HCT116 (cell line): ENCODE results near the gene XAF1. TPM values are rescaled to one million over a fixed set of nuclear protein-coding genes. Genes with fewer than 3 reads are reported as not detected.

Experiments
- ATAC-seq: fragments of 200-7000 bp; cut with Tn5 transposase; 2 replicates; pipeline ENCODE4 v1.9.1; 2020; ENCODE audit warnings: mild to moderate bottlenecking, moderate library complexity
- BruUV-seq: library from RNA; stranded (reverse); fragments of 400-500 nt; replicated peaks from 2 replicates; lab custom pipeline; 2021; lab: Mats Ljungman, UMichigan
- CTCF ChIA-PET: fragments of 300-600 bp; sonication (Branson Sonifier 250); formaldehyde crosslinking; loops from one replicate; lab custom pipeline; 2021; ENCODE audit warnings: antibody characterized with exemption; lab: Charles Lee
- POLR2A ChIA-PET: fragments of 300-600, 350-600 bp; sonication (Branson Sonifier 250); formaldehyde crosslinking; loops from one replicate; lab custom pipeline; 2021; ENCODE audit warnings: antibody characterized with exemption; lab: Charles Lee
- RAD21 ChIA-PET, 2 experiments: fragments of 300-600 bp; sonication (Branson Sonifier 250); formaldehyde crosslinking; loops; one replicate each; lab custom pipeline; 2023; ENCODE audit warnings: low total read pairs in 2 of 2; ENCODE audit not compliant: uncharacterized antibody in 2 of 2, unreplicated experiment in 2 of 2, low non-redundant PET in 1 of 2; lab: Charles Lee
- DNase-seq: peaks from one replicate; pipeline ENCODE4 v3.0.0-alpha.2; 2010; ENCODE audit warnings: low read depth, low spot score
- H2AFZ ChIP-seq: fragments of 200-600 bp; shearing (Covaris generic), sonication (generic); 2 replicates; pipeline ENCODE4 v1.6.1; 2017; ENCODE audit warnings: low read depth, mixed run types, mixed read lengths, antibody characterized with exemption, low read length; ENCODE audit not compliant: poor library complexity, severe bottlenecking
- H3K27ac ChIP-seq: 2 replicates; pipeline ENCODE4 v1.5.1; 2012; ENCODE audit warnings: low read depth, low read length
- H3K27me3 ChIP-seq: fragments of 200-600 bp; sonication (generic); 2 replicates; pipeline ENCODE4 v1.6.1; 2016; ENCODE audit warnings: mixed run types, low read length, mixed read lengths; ENCODE audit not compliant: insufficient read depth
- H3K36me3 ChIP-seq, 2 experiments: fragments of 200-500 bp in 1 of 2; fragments of 200-600 bp in 1 of 2; sonication (Bioruptor generic) in 1 of 2; sonication (generic) in 1 of 2; 2 replicates each; pipeline versions ENCODE4 v1.5.1 to v1.6.1; 2014 to 2016; ENCODE audit warnings: low read length in 2 of 2, inconsistent platforms in 1 of 2, mixed read lengths in 1 of 2, mixed run types in 1 of 2; ENCODE audit not compliant: insufficient read depth in 2 of 2, control insufficient read depth in 1 of 2
- H3K4me1 ChIP-seq, 2 experiments: fragments of 200-600 bp in 1 of 2; sonication (generic) in 1 of 2; 2 replicates each; pipeline versions ENCODE4 v1.5.1 to v1.6.1; 2012 to 2017; ENCODE audit warnings: low read length in 2 of 2, inconsistent platforms in 1 of 2, mild to moderate bottlenecking in 1 of 2, mixed read lengths in 1 of 2, mixed run types in 1 of 2, moderate library complexity in 1 of 2; ENCODE audit not compliant: insufficient read depth in 2 of 2, control insufficient read depth in 1 of 2
- H3K4me2 ChIP-seq: fragments of 200-600 bp; sonication (generic); 2 replicates; pipeline ENCODE4 v1.6.1; 2017; ENCODE audit warnings: mixed run types, low read length, mixed read lengths
- H3K4me3 ChIP-seq, 2 experiments: fragments of 200-600 bp in 1 of 2; sonication (generic) in 1 of 2; replicated peaks in 1 of 2; 2 replicates each; pipeline ENCODE4 v1.5.1; 2011 to 2016; ENCODE audit warnings: low read length in 2 of 2, control low read depth in 1 of 2, low read depth in 1 of 2, mild to moderate bottlenecking in 1 of 2, mixed read lengths in 1 of 2, mixed run types in 1 of 2
- H3K79me2 ChIP-seq: fragments of 200-600 bp; sonication (generic); 2 replicates; pipeline ENCODE4 v1.6.1; 2017; ENCODE audit warnings: mild to moderate bottlenecking, mixed run types, low read length, moderate library complexity, mixed read lengths; ENCODE audit not compliant: insufficient read depth
- H3K9ac ChIP-seq: fragments of 200-600 bp; sonication (generic); 2 replicates; pipeline ENCODE4 v1.6.1; 2016; ENCODE audit warnings: low read length, mixed read lengths
- H3K9me2 ChIP-seq: fragments of 200-600 bp; sonication (generic), shearing (Covaris generic); 2 replicates; pipeline ENCODE4 v1.6.1; 2017; ENCODE audit warnings: mixed run types, mild to moderate bottlenecking, moderate library complexity; ENCODE audit not compliant: insufficient read depth
- H3K9me3 ChIP-seq, 2 experiments: fragments of 200-500 bp in 1 of 2; fragments of 200-600 bp in 1 of 2; sonication (Bioruptor generic) in 1 of 2; sonication (generic) in 1 of 2; 2 replicates each; pipeline ENCODE4 v1.6.1; 2014 to 2017; ENCODE audit warnings: low read length in 2 of 2, mixed read lengths in 2 of 2, inconsistent platforms in 1 of 2, low read depth in 1 of 2, mild to moderate bottlenecking in 1 of 2, mixed run types in 1 of 2, moderate library complexity in 1 of 2; ENCODE audit not compliant: control insufficient read depth in 1 of 2, insufficient read depth in 1 of 2
- H4K20me1 ChIP-seq: fragments of 200-600 bp; sonication (generic), shearing (Covaris generic); 2 replicates; pipeline ENCODE4 v1.6.1; 2017; ENCODE audit warnings: mixed run types, mild to moderate bottlenecking, moderate library complexity; ENCODE audit not compliant: insufficient read depth
- CTCF ChIP-seq, 3 experiments: fragments of 200-600 bp in 1 of 3; sonication (generic) in 1 of 3; IDR thresholded peaks in 2 of 3; conservative IDR thresholded peaks in 1 of 3; 2 replicates each; pipeline ENCODE4 v1.5.1; 2012 to 2017; ENCODE audit warnings: low read depth in 2 of 3, low read length in 2 of 3, antibody characterized with exemption in 1 of 3, borderline replicate concordance in 1 of 3, control low read depth in 1 of 3, mild to moderate bottlenecking in 1 of 3, mixed read lengths in 1 of 3, mixed run types in 1 of 3, moderate library complexity in 1 of 3; ENCODE audit not compliant: insufficient read depth in 1 of 3
- EZH2 ChIP-seq: fragments of 200-600 bp; sonication (generic); IDR thresholded peaks from 2 replicates; pipeline ENCODE4 v1.6.1; 2017; ENCODE audit warnings: antibody characterized with exemption, mixed run types
- FOSL1 ChIP-seq: IDR thresholded peaks from 2 replicates; pipeline ENCODE4 v1.6.1; 2012; ENCODE audit warnings: low read depth
- JUND ChIP-seq: IDR thresholded peaks from 2 replicates; pipeline ENCODE4 v1.6.1; 2012
- POLR2AphosphoS5 ChIP-seq: IDR thresholded peaks from 2 replicates; pipeline ENCODE4 v1.6.1; 2011; ENCODE audit warnings: mild to moderate bottlenecking, low read depth, low read length, moderate library complexity
- SP1 ChIP-seq: IDR thresholded peaks from 2 replicates; pipeline ENCODE4 v1.6.1; 2012; ENCODE audit warnings: low read depth
- SRF ChIP-seq: IDR thresholded peaks from 2 replicates; pipeline ENCODE4 v1.6.1; 2012; ENCODE audit warnings: low read depth
- TCF7L2 ChIP-seq: IDR thresholded peaks from 2 replicates; pipeline ENCODE4 v1.7.0; 2011; ENCODE audit warnings: borderline replicate concordance, inconsistent platforms; ENCODE audit not compliant: insufficient read depth, insufficient read length; ENCODE audit errors: extremely low read depth
- intact Hi-C: fragments of 100-400 bp; cut with micrococcal nuclease; formaldehyde crosslinking; loops from 2 replicates; pipeline ENCODE4 v1.10.0; 2022
- total RNA-seq: library from RNA; stranded (reverse); gene quantifications from one replicate; pipeline ENCODE4 v1.2.1, GENCODE V29; 2021; ENCODE audit not compliant: unreplicated experiment
- TF ChIP-seq, protein P1 (sequence below): IDR thresholded peaks from 2 replicates; pipeline ENCODE4 v1.6.1; 2012
- TF ChIP-seq, protein P2 (sequence below): IDR thresholded peaks from 2 replicates; pipeline ENCODE4 v1.6.1; 2011; ENCODE audit warnings: mild to moderate bottlenecking, low read length, moderate library complexity; ENCODE audit not compliant: insufficient replicate concordance; ENCODE audit errors: extremely low read depth

The XAF1 gene
- total RNA-seq, 1 experiment from 2014 or later = 0.25 TPM

- TF ChIP-seq CTCF (IDR thresholded peaks at IDR 0.05 in 2 of 3, conservative IDR thresholded peaks at IDR 0.05 in 1 of 3; ENCODE audit: borderline replicate concordance in 1 of 3, insufficient read depth in 1 of 3, low read depth in 2 of 3, low read length in 2 of 3) (no peak), POLR2AphosphoS5 (no peak), SRF (no peak)
Observed at GRCh38 chr17:6757747-6758146, 1.9 kb downstream of the XAF1 start (continued).

- Histone ChIP-seq H3K27me3 (no peaks in the 10 kb centered on the region), H3K9ac (no peak overlapping the region), H3K4me1 (no peaks in the 10 kb centered on the region), H3K27ac (no peak overlapping the region), H3K36me3 (no peaks in the 10 kb centered on the region), H3K4me2 (no peak overlapping the region), H3K9me2 (no peaks in the 10 kb centered on the region), H4K20me1 (no peaks in the 10 kb centered on the region), H3K9me3 (no peaks in the 10 kb centered on the region), H3K79me2 (no peaks in the 10 kb centered on the region), H3K4me3 (no peak overlapping the region), H2AFZ (no peak overlapping the region)
- TF ChIP-seq, protein P1, sequence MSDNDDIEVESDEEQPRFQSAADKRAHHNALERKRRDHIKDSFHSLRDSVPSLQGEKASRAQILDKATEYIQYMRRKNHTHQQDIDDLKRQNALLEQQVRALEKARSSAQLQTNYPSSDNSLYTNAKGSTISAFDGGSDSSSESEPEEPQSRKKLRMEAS = no peak
- TF ChIP-seq TCF7L2 (no peak), SP1 (no peak), EZH2 (no peak), FOSL1 (no peak), JUND (no peak)
- TF ChIP-seq, protein P2, sequence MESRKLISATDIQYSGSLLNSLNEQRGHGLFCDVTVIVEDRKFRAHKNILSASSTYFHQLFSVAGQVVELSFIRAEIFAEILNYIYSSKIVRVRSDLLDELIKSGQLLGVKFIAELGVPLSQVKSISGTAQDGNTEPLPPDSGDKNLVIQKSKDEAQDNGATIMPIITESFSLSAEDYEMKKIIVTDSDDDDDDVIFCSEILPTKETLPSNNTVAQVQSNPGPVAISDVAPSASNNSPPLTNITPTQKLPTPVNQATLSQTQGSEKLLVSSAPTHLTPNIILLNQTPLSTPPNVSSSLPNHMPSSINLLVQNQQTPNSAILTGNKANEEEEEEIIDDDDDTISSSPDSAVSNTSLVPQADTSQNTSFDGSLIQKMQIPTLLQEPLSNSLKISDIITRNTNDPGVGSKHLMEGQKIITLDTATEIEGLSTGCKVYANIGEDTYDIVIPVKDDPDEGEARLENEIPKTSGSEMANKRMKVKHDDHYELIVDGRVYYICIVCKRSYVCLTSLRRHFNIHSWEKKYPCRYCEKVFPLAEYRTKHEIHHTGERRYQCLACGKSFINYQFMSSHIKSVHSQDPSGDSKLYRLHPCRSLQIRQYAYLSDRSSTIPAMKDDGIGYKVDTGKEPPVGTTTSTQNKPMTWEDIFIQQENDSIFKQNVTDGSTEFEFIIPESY = no peak
- POLR2A ChIA-PET = no interaction called here
- RAD21 ChIA-PET = no interaction called here
- ATAC-seq (no peak), DNase-seq (no peak)
- CTCF ChIA-PET = no interaction called here
- intact Hi-C loops = no loop called here
- BruUV-seq = no TSS peak
Observed at GRCh38 chr17:6761779-6762178, 5.9 kb downstream of the XAF1 start.
